ENCODE measurements around the gene ADGRG3.

- no peak for TF ChIP-seq CTCF (IDR thresholded peaks at IDR 0.05)
- TF ChIP-seq EZH2 (IDR thresholded peaks at IDR 0.05; ENCODE audit: borderline replicate concordance, insufficient read depth, low read depth, low read length, poor library complexity, severe bottlenecking): no peak
Observed at GRCh38 chr16:57672416-57672815, 4.3 kb downstream of the ADGRG3 start.
